ENCODE data around the gene LIMA1.
"Not testable (repeated sequence)": the region's sequence is repeated elsewhere in the genome, so short reads cannot be mapped to it uniquely, and the experiment has no call there.

LIMA1 gene

GRCh38 chr12:50285253-50285652 is 1.9 kb upstream of the LIMA1 start:
- no peak for DNase-seq

- DNase-seq: peak; percentile 57
These were observed 545 bp downstream of the LIMA1 start for GRCh38 chr12:50282721-50283228.

DNA sequence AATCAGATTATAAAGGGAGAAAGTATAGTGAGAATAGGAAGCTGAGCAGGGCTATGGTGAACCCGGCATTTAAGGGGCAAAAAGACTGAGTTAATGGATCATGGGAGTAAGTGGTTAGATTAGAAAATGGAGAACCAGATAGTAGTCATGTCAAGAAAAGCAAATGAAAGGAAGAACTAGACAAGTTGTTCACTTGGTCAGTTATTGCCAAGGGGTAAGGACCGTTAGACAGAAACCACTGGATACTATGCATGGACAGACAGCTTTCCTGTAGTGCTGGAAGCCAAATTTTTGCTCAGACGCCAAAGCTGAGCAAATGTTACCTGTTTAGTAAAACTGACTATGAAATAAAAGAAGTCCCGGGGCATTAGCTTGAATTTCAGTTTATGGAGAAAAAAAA is 3.8 kb downstream of the LIMA1 start:
- no peak for DNase-seq

DNA sequence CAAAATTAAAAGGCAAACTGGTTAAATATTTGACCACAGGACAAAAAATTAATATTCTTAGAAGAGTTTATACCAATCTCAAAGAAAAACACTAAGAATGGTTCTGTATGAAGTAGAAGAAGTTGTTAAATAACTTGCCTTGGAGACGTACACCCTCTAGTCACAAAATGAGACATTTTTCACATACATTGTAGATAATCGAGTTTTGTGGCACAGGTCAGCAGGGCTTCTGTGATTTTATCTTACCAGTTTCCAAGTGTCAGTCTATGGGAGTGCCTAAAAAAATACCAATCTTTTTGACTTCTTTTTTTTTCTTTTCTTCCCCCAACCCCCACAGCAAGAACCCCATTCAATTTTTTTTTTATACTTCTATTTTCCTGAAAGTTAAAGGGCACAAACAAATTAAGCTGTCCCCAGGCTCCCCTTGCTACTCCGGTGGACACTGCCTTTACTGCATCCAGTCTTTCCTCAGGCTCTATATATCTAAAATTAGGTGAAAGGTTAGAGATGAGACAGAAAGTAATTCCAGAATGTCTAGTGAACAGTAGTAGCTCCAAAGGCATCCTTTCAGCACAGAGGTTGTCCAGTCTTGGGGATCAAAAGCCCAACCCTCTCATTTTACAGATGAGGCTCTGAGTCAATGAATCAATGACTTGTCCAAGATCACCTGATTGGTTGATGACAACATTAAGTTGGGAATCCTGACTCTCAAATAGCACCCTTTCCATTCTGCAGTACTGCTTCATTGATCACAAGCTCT is 6.2 kb downstream of the LIMA1 start:
- no peak for DNase-seq

DNA sequence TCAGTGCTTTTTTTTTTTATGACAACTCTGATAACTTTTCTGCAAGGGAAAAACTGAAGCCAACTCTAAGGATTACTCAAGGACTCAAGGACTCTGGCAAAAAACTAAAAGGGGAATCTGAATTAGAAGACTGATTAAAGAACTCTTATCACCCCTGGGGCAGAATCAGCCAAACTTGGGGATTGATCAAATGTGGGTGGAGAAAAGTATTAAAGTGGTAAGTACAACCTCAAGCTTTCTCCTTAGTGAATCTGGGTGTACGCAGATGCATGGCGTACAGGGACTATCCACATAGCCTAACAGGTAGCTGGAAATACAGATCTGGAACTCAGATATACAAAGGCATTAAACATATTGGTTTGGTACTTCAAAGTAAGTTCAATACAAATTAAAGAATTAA is 7.3 kb downstream of the LIMA1 start:
- no peak for DNase-seq

DNA sequence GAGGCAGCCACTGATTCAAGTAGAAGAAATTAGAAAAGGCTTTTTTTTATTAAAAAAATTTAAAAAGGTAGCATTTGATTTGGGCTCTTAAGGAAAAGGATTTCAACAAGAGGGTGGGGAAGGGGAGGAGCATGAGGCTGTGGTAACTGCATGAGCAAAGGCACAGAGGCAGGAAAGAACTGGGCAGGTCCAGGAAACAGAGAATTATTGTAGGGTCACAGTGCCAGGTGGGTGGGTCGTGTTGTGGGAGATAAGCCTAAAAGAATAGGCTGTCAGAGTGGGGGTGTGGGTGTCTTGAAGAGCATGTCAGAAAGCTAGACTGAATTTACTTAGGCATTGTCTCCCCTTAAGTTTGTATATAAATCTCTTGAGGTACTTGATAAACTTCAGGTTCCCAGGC is 7.8 kb downstream of the LIMA1 start:
- no peak for DNase-seq

- not testable (repeated sequence) for DNase-seq
These were observed 8.2 kb downstream of the LIMA1 start for GRCh38 chr12:50275127-50275526.

DNA sequence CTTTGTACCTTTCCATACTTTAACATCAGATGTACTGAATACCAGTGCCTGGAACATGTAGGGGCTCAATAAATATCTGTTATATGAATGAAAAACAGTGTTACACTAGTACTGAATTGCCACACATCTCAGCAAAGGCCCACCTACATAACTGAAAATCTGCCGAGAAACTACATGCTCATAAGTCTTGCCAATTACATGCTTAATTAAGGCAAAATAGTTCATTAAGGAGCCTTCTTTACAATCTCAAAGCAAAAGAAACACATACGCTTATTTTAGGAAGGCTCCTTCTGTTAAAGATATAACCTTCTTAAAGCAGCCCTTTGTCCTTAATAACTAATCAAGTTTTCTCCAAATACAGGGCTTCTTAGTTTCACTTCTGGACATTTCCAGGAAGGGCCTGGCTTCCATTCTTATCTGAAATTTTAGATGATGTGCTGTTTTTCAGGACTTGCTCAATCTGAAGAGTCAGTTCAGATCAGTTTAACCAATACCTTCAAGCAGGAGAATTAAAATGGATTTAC is 11.5 kb downstream of the LIMA1 start:
- no peak for DNase-seq

GRCh38 chr12:50268482-50268881 is 14.8 kb downstream of the LIMA1 start:
- DNase-seq: no peak

- DNase-seq: no peak
These were observed 17.4 kb downstream of the LIMA1 start for GRCh38 chr12:50265770-50266524.

DNA sequence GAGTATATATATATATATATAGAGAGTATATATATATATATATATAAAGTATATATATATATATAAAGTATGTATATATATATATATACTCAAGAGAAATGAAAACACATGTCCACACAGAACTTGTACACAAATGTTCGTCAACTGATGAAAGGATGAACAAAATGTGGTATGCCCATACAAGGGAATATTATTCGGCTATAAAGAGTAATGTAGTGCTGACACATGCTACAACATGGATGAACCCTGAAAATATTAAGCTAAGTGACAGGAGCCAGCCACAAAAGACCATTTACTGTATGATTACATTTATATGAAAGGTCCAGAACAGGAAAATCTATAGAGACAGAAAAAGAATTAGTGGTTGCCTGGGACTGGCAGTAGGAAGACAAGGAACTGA is 19.5 kb downstream of the LIMA1 start:
- DNase-seq: no peak

GRCh38 chr12:50261654-50262053 is 21.7 kb downstream of the LIMA1 start:
- DNase-seq: no peak

GRCh38 chr12:50258167-50258551 is 25.2 kb downstream of the LIMA1 start:
- no peak for DNase-seq

GRCh38 chr12:50257236-50258166 is 25.8 kb downstream of the LIMA1 start:
- DNase-seq: peak; percentile 23

GRCh38 chr12:50256761-50257160 is 26.6 kb downstream of the LIMA1 start:
- no peak for DNase-seq

DNA sequence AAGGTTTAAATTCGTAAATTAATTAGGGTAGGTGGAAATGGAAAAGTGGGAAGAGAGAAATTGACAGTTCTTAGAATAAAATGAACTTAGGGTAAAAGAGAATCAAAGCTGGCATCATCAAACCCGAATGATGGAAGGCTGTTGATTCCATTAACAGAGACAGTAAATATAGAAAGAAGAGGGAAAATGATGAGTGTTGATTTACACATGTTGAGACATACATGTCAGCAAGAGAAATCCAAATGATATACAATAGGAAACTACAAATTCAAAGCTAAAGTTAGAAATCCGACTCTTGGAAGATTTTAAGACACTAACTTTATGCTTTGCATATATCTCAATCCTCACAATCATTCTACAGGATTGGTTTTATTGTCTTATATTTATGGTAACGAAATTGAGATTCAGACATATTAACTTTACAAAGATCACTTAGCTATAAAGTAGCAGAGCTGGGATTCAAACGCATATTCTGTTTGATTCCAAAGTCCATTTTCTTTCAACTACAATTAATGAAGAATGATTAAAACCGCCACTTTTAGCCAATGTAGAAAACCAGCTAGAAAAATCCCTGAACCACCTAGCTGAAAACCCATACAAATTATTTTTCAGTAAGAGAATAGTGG is 30.2 kb downstream of the LIMA1 start:
- no peak for DNase-seq

- DNase-seq: no peak
These were observed 31.6 kb downstream of the LIMA1 start for GRCh38 chr12:50251619-50252252.

- DNase-seq: no peak
These were observed 33.7 kb downstream of the LIMA1 start for GRCh38 chr12:50249464-50250182.

- no peak for DNase-seq
These were observed 34.4 kb downstream of the LIMA1 start for GRCh38 chr12:50248883-50249282.

GRCh38 chr12:50248411-50248810 is 34.9 kb downstream of the LIMA1 start:
- DNase-seq: no peak

GRCh38 chr12:50247665-50248064 is 35.7 kb downstream of the LIMA1 start:
- not testable (repeated sequence) for DNase-seq
